GM12878 (cell line): ENCODE data around the gene SYT8. TPM values are rescaled to one million over a fixed set of nuclear protein-coding genes. Genes with fewer than 3 reads are reported as not detected.

Source experiments
- ATAC-seq: fragments of 200-7000 bp; cut with Tn5 transposase; 3 replicates; pipeline ENCODE4 v1.9.1; 2020; ENCODE audit warnings: mild to moderate bottlenecking, moderate library complexity
- BruUV-seq: library from RNA; stranded (reverse); fragments of 400-500 nt; replicated peaks from 2 replicates; lab custom pipeline; 2021; lab: Mats Ljungman, UMichigan
- CTCF ChIA-PET: fragments of 300-600 bp; sonication (Branson Sonifier 250); formaldehyde crosslinking; extraction: SDS; loops from one replicate; lab custom pipeline; 2021; ENCODE audit warnings: inconsistent platforms; lab: Yijun Ruan, JAX
- POLR2A ChIA-PET: fragments of 350-600 bp; formaldehyde crosslinking; extraction: SDS; loops from one replicate; lab custom pipeline; 2021; ENCODE audit warnings: inconsistent platforms; lab: Charles Lee
- RAD21 ChIA-PET: fragments of 300-600 bp; sonication (Branson Sonifier 250); formaldehyde crosslinking; loops from one replicate; lab custom pipeline; 2023; ENCODE audit warnings: antibody characterized with exemption; ENCODE audit not compliant: unreplicated experiment; lab: Charles Lee
- SMC1A ChIA-PET: fragments of 300-600 bp; sonication (Branson Sonifier 250); formaldehyde crosslinking; loops from one replicate; lab custom pipeline; 2023; ENCODE audit not compliant: unreplicated experiment, uncharacterized antibody; lab: Charles Lee
- DNase-seq: peaks from one replicate; pipeline ENCODE4 v3.0.0-alpha.2; 2011; ENCODE audit warnings: low read depth, low spot score
- FAIRE-seq: peaks from 3 replicates; lab custom pipeline; 2011; peaks lifted over from hg19 to GRCh38; lab: Jason Lieb, UNC
- H2AFZ ChIP-seq: 2 replicates; pipeline ENCODE4 v1.6.0; 2011; ENCODE audit warnings: low read depth, low read length, control low read depth; ENCODE audit not compliant: control insufficient read depth
- H3K27ac ChIP-seq: 2 replicates; pipeline ENCODE4 v1.5.1; 2011; ENCODE audit warnings: control low read depth; ENCODE audit not compliant: control insufficient read depth, insufficient read depth
- H3K27me3 ChIP-seq, 2 experiments: replicated peaks in 1 of 2; 2 replicates each; pipeline versions ENCODE4 v1.6.0 to v1.6.1; 2011; ENCODE audit warnings: low read length in 1 of 2; ENCODE audit not compliant: control insufficient read depth in 2 of 2, insufficient read depth in 2 of 2
- H3K36me3 ChIP-seq, 2 experiments: 2 replicates each; pipeline ENCODE4 v1.5.1; 2011; ENCODE audit warnings: low read length in 1 of 2; ENCODE audit not compliant: control insufficient read depth in 2 of 2, insufficient read depth in 2 of 2
- H3K4me1 ChIP-seq: 2 replicates; pipeline ENCODE4 v1.6.1; 2011; ENCODE audit warnings: mild to moderate bottlenecking, low read length, moderate library complexity, mixed read lengths; ENCODE audit not compliant: control insufficient read depth, insufficient read depth
- H3K4me2 ChIP-seq: 2 replicates; pipeline ENCODE4 v1.6.0; 2011; ENCODE audit warnings: control low read depth; ENCODE audit not compliant: control insufficient read depth, insufficient read depth
- H3K4me3 ChIP-seq: fragments of 200-600 bp; sonication (generic); 2 replicates; pipeline ENCODE4 v1.5.1; 2016
- H3K79me2 ChIP-seq: 2 replicates; pipeline ENCODE4 v1.6.0; 2011; ENCODE audit warnings: low read length; ENCODE audit not compliant: control insufficient read depth, insufficient read depth
- H3K9ac ChIP-seq: 2 replicates; pipeline ENCODE4 v1.8.0; 2011; ENCODE audit warnings: low read length, control low read depth, mixed read lengths; ENCODE audit not compliant: control insufficient read depth, insufficient read depth
- H3K9me3 ChIP-seq: replicated peaks from 3 replicates; pipeline ENCODE4 v1.5.1; 2011; ENCODE audit warnings: mild to moderate bottlenecking, low read length; ENCODE audit not compliant: control insufficient read depth, insufficient read depth
- H4K20me1 ChIP-seq: 2 replicates; pipeline ENCODE4 v1.6.0; 2011; ENCODE audit not compliant: control insufficient read depth, insufficient read depth
- MLLT1 ChIP-seq: fragments of 450-650 bp; IDR thresholded peaks from 2 replicates; pipeline ENCODE4 v1.6.1; 2016; ENCODE audit warnings: mild to moderate bottlenecking
- NFYB ChIP-seq: IDR thresholded peaks from 2 replicates; pipeline ENCODE4 v1.6.1; 2011; ENCODE audit warnings: low read depth, mild to moderate bottlenecking, low read length, improper control_type of control experiment, moderate library complexity; ENCODE audit not compliant: insufficient read depth
- NR2C1 ChIP-seq: fragments of 450-650 bp; IDR thresholded peaks from 2 replicates; pipeline ENCODE4 v1.6.1; 2017; ENCODE audit warnings: antibody characterized with exemption, mild to moderate bottlenecking, moderate library complexity
- PKNOX1 ChIP-seq: fragments of 450-650 bp; IDR thresholded peaks from 2 replicates; pipeline ENCODE4 v1.6.1; 2016; ENCODE audit warnings: mild to moderate bottlenecking
- POLR2A ChIP-seq: IDR thresholded peaks from 2 replicates; pipeline ENCODE4 v1.6.1; 2011; ENCODE audit warnings: low read depth, mild to moderate bottlenecking, low read length
- PRDM15 ChIP-seq: fragments of 450-650 bp; formaldehyde crosslinking; IDR thresholded peaks from 2 replicates; pipeline ENCODE4 v1.4.0; 2020; ENCODE audit warnings: mild to moderate bottlenecking, moderate library complexity
- WGBS: methylation state at CpG from one replicate; pipeline ENCODE4 v1.1.6; 2016; ENCODE audit warnings: low lambda C conversion rate; ENCODE audit not compliant: insufficient replicate concordance, insufficient coverage; ENCODE audit errors: missing lambda C conversion rate; 5-methylcytosine and 5-hydroxymethylcytosine counted together
- in situ Hi-C: fragments of 300-500 bp; cut with MboI; formaldehyde crosslinking; loops from 9 replicates; pipeline ENCODE4 v1.14.3; 2018; ENCODE audit warnings: mixed read lengths
- intact Hi-C: fragments of 100-400 bp; cut with micrococcal nuclease; formaldehyde crosslinking; loops from one replicate; pipeline ENCODE4 v1.14.2; 2022; ENCODE audit not compliant: unreplicated experiment
- polyA plus RNA-seq, 11 experiments: library from polyadenylated mRNA; depleted of rRNA in 4 of 11; unstranded in 6 of 11; stranded (reverse) in 5 of 11; fragments of >200 nt; fragmentation: Nextera tagmentation in 4 of 11; fragmentation: Illumina TruSeq in 1 of 11; extraction: Ambion mirVana in 4 of 11; extraction: Trizol in 1 of 11; gene quantifications; 1 replicate in 1 of 11; 2 replicates in 10 of 11; pipeline versions ENCODE4 v1.2.1 to v1.2.3, GENCODE V29; 2011 to 2016; ENCODE audit warnings: inconsistent platforms in 2 of 11, missing spikeins in 2 of 11, low read depth in 1 of 11
- total RNA-seq, 4 experiments: library from RNA; depleted of rRNA in 3 of 4; stranded (reverse); fragments of >200 nt in 3 of 4; fragmentation: Illumina TruSeq in 1 of 4; extraction: Trizol in 1 of 4; gene quantifications; 2 replicates each; pipeline versions ENCODE4 v1.2.1 to v1.2.3, GENCODE V29; 2013 to 2021

The SYT8 gene
- total and polyA plus RNA-seq, 10 of the 15 experiments (the other 5 are each of a cell fraction or from before 2014, with no cell fraction given) = 0.44 TPM; not detected in 9

GRCh38 chr11:1882265-1883238 lies 47.8 kb downstream of the SYT8 start (continued):
- TF ChIP-seq PKNOX1 (no peak), NR2C1 (no peak)

- Histone ChIP-seq H4K20me1 (peaks cover 5% of the 10 kb centered on the region; the same call in 1 of the 2 replicates), H3K27me3 (no peaks in the 10 kb centered on the region), H3K4me1 (no peaks in the 10 kb centered on the region; the same call in 1 of the 2 replicates), H2AFZ (no peak overlapping the region), H3K9ac (no peak overlapping the region), H3K79me2 (no peaks in the 10 kb centered on the region; the same call in 1 of the 2 replicates), H3K27ac (no peak overlapping the region), H3K36me3 (peaks cover 31 to 54% of the 10 kb centered on the region in 2 experiments), H3K9me3 (no peaks in the 10 kb centered on the region), H3K4me3 (no peak overlapping the region), H3K4me2 (no peak overlapping the region)
- in situ Hi-C loops = loop anchor here (5.0 kb wide), 1 partner anchor 34 kb away; the partner anchor contains the start of gene TNNT3
- FAIRE-seq (no peak), DNase-seq (no peak)
- ChIA-PET RAD21 (interaction anchor here (1.2 to 2.0 kb wide), 3 partner anchors 33 to 47 kb away, joined by 4 to 10 read pairs (median 8); partner anchors contain the start of gene TNNI2), CTCF (interaction anchor here (0.6 to 1.5 kb wide), 7 partner anchors 12 to 268 kb away, joined by 3 to 8 read pairs (median 5); no protein-coding TSS in a partner anchor), POLR2A (no interaction called here), SMC1A (interaction anchor here (2.0 kb wide), 1 partner anchor 28 kb away, joined by 6 read pairs; no protein-coding TSS in a partner anchor)
- BruUV-seq = no TSS peak
- 91% methylated on average over 14 of the region's 14 CpGs for WGBS
- intact Hi-C loops = loop anchor here (2.0 kb wide), 1 partner anchor 267 kb away; no protein-coding TSS in a partner anchor
- TF ChIP-seq NFYB = no peak
- peak; percentile 9; the same call in 1 of the 2 replicates for TF ChIP-seq POLR2A
- no peak for TF ChIP-seq PRDM15
- no peak for TF ChIP-seq MLLT1
- TF ChIP-seq, all 136 proteins: peak for 1
- ATAC-seq = no peak
These were observed 48.8 kb downstream of the SYT8 start for GRCh38 chr11:1883346-1884302.
